ENCODE results near the gene BAK1. TPM values are rescaled to one million over a fixed set of nuclear protein-coding genes. Genes with fewer than 3 reads are reported as not detected.
A peak's percentile ranks its signal among the peaks of the same experiment; 100 is the strongest.

The BAK1 gene
- total RNA-seq, 4 donors from 2014 or later: 19.7 to 26.6 (median 22.2) TPM

DNA sequence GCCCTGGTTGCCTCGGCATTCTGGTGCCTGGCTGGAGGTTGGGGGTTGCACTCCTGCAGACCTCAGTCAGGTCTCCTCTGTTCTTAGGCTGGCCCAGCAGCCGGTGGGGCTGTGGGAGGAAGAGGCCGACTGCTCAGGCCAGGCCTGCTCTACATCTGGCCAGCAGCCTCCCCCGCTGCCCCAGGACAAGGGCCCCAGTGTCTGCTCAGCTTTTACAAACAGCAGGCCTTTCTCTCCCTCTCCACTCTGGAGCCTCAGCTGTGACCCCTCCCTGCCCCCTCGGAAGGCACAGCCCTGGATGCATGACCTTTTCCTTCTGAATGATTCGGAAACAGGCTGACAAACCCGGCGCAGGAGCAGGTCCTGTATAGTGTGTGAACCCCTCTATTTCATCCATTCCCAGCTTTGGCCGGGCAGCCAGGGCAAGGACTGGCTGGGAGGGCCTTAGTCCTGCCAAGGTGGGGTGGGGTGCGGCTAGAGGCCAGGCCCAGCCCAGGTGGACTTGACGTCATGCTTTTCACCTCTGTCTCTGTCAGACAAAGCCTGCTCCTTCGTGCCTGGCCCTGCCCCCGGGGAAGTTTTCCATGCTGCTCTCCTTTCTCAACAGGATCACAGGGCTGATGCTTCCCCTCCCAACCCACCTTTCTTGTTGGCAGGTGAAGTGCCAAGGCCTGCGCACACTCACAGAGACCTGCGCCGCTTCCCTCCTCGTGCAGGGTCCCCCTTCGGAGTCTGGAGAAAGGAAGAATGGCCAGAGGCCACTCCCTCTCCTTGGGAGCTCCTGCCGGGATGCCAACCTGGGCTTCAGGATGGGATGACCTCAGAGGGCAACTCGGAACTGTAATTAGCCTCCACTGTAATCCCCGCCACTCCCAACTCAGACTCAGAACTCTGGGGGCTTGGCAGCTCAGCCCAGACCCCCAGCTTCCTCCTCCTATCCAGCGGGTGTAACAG lies 31.0 kb upstream of the BAK1 start:
- WGBS, 2 donors: 82 to 90% methylated on average over 20 to 22 of the region's 22 CpGs
- no peak for TF ChIP-seq POLR2A (IDR thresholded peaks at IDR 0.05)
- TF ChIP-seq, protein P1, sequence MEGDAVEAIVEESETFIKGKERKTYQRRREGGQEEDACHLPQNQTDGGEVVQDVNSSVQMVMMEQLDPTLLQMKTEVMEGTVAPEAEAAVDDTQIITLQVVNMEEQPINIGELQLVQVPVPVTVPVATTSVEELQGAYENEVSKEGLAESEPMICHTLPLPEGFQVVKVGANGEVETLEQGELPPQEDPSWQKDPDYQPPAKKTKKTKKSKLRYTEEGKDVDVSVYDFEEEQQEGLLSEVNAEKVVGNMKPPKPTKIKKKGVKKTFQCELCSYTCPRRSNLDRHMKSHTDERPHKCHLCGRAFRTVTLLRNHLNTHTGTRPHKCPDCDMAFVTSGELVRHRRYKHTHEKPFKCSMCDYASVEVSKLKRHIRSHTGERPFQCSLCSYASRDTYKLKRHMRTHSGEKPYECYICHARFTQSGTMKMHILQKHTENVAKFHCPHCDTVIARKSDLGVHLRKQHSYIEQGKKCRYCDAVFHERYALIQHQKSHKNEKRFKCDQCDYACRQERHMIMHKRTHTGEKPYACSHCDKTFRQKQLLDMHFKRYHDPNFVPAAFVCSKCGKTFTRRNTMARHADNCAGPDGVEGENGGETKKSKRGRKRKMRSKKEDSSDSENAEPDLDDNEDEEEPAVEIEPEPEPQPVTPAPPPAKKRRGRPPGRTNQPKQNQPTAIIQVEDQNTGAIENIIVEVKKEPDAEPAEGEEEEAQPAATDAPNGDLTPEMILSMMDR (IDR thresholded peaks at IDR 0.05): no peak
- intact Hi-C loops (cut with DNase I; ENCODE audit: low total_unique reads): no loop called here
- H3K4me3 ChIP-seq (ENCODE audit: low read depth, poor library complexity, severe bottlenecking): no peak overlapping the region
- DNase-seq (ENCODE audit: low spot score in 2 of 2): no peak

DNA sequence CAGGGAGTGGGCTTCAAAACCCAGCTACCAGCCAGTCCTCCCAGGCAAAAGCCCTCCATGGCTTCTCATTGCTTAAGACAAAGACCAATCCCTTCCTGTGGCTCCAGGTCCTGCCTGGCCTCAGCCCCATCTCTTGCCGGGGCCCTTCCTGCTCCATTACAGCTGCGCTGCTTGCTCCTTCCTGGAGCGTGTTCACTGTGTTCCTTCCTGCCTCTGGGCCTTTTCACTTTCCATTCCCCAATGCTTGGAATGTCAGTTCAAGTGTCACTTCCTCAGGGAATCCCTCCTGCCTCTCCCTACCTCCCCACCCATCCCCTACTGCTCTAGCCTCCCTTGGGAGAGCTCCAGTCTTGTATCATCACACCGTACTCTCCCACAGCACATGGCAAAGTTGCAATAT lies 30.0 kb upstream of the BAK1 start:
- H3K4me3 ChIP-seq (ENCODE audit: low read depth, poor library complexity, severe bottlenecking): no peak overlapping the region
- intact Hi-C loops (cut with DNase I; ENCODE audit: low total_unique reads): no loop called here
- WGBS, 2 donors: 68% methylated on average over 4 of the region's 4 CpGs
- no peak for TF ChIP-seq POLR2A (IDR thresholded peaks at IDR 0.05)
- DNase-seq (ENCODE audit: low spot score in 2 of 2): no peak

DNA sequence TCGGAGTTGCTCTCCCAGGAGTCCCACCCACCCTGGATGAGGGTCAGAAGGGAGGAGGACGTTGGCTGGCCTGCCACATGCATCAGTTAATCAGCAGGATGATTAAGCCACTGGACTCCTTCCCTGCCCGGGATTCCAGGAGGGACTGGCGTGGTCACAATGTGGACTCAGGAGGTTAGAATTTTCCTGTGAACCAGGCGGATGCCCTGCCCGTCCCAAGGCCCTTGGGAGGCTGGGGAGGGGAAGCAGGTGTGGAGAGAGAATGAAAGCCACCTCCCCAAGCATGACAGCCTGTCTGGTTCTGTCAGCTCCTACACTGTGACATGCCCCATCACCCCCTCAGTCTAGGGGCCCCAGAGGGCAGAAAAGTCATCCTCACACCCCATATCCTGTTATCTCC lies 29.5 kb upstream of the BAK1 start:
- peak; percentile 62 to 95 for DNase-seq (ENCODE audit: low spot score in 2 of 2)
- intact Hi-C loops (cut with DNase I; ENCODE audit: low total_unique reads): no loop called here
- WGBS, 2 donors: 32 to 47% methylated on average over 6 of the region's 6 CpGs
- H3K4me3 ChIP-seq (ENCODE audit: low read depth, poor library complexity, severe bottlenecking): no peak overlapping the region
- TF ChIP-seq, protein P1 (IDR thresholded peaks at IDR 0.05): no peak
- TF ChIP-seq POLR2A (IDR thresholded peaks at IDR 0.05): no peak

DNA sequence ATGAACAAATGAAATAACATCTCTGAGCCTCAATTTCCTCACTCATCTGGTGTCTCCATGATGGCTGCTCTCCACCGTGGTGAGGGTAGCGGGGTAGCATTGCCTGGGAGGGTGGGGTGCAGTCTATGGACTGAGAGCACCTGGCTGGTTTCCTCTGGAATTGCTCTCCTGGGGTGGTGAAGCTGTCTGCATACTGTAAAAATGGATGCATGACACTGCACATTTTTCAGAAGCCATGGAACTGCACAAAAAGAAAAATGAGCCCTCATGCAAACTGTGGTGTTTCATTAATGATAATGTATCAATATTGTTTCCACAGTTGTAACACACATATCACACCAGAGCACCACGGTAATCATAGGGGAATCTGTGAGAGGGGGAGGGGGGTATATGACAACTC lies 28.9 kb upstream of the BAK1 start:
- H3K4me3 ChIP-seq (ENCODE audit: low read depth, poor library complexity, severe bottlenecking): no peak overlapping the region
- WGBS, 2 donors: 54 to 59% methylated on average over 3 of the region's 3 CpGs
- TF ChIP-seq, protein P1 (IDR thresholded peaks at IDR 0.05): no peak
- TF ChIP-seq POLR2A (IDR thresholded peaks at IDR 0.05): no peak
- intact Hi-C loops (cut with DNase I; ENCODE audit: low total_unique reads): no loop called here
- DNase-seq (ENCODE audit: low spot score in 2 of 2): no peak

DNA sequence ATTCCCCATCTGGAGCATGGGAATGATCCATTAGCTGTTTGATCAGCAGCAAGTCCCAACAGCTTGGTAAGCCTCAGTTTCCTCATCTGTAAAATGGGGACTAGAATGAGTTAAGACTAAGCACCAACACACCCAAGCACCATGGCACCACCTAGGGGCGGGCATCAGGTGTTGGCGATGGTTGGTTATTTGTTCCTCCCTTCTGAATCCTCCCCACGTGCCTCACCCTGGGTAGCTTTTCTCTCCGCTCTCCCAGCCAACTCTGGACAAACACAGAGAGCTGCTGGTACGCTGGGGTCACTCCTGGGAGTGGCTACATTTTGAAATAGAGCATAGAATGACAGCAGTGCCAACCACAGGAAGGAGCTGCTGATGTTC lies 27.7 kb upstream of the BAK1 start:
- intact Hi-C loops (cut with DNase I; ENCODE audit: low total_unique reads): no loop called here
- H3K4me3 ChIP-seq (ENCODE audit: low read depth, poor library complexity, severe bottlenecking): no peak overlapping the region
- no peak for TF ChIP-seq POLR2A (IDR thresholded peaks at IDR 0.05)
- TF ChIP-seq, protein P1 (IDR thresholded peaks at IDR 0.05): no peak
- no peak for DNase-seq (ENCODE audit: low spot score in 2 of 2)
- 59 to 61% methylated on average over 5 of the region's 5 CpGs for WGBS, 2 donors

DNA sequence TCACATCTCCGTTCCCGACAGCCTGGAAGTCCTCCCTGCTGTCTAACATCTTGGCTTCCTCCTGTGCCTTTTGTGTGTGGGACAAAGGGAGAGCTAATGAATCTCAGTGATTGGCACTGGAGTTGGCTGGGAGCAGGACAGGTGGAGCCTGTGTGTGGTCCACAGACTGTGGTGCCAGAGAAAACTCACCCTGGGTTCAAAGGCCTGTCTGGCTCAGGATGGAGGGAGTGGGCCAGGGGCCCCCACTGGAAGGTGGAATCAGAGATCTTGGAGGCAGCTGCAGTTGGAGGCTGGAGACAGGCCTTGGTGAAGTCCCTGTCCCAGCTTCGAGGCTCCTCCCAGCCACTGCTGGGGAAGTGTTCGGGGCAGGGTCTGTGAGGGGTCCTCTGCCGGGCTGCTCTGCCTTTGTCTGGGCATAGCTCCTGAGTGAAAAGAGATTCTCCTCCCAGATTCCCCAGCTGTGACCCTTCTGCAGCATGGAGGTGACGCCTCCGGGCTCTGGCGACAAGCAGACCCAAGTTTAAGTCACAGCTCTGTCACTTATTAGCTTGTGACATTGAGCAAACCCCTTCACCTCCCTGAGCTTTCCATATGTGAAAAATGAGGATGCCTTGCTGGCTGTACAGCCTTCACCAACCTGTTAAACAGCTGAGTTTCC lies 27.2 kb upstream of the BAK1 start:
- 60 to 62% methylated on average over 6 to 7 of the region's 8 CpGs for WGBS, 2 donors
- intact Hi-C loops (cut with DNase I; ENCODE audit: low total_unique reads): no loop called here
- no peak for DNase-seq (ENCODE audit: low spot score in 2 of 2)
- H3K4me3 ChIP-seq (ENCODE audit: low read depth, poor library complexity, severe bottlenecking): no peak overlapping the region
- no peak for TF ChIP-seq POLR2A (IDR thresholded peaks at IDR 0.05)
- TF ChIP-seq, protein P1 (IDR thresholded peaks at IDR 0.05): no peak

Measured in lower leg skin (tissue), 4 donors.